PFSK-1 (cell line): ENCODE results near the gene NEK7.

Source experiments
- POLR2AphosphoS5 ChIP-seq: IDR thresholded peaks from 2 replicates; pipeline ENCODE4 v1.6.1; 2012; ENCODE audit warnings: low read depth, mild to moderate bottlenecking, control low read depth, low read length, moderate library complexity
- SIN3A ChIP-seq: IDR thresholded peaks from 2 replicates; pipeline ENCODE4 v1.6.1; 2012; ENCODE audit warnings: mild to moderate bottlenecking, low read length, moderate library complexity, borderline replicate concordance; ENCODE audit not compliant: insufficient read depth
- TAF1 ChIP-seq: IDR thresholded peaks from 2 replicates; pipeline ENCODE4 v1.6.1; 2012; ENCODE audit warnings: low read length, control low read depth, borderline replicate concordance; ENCODE audit not compliant: insufficient read depth

DNA sequence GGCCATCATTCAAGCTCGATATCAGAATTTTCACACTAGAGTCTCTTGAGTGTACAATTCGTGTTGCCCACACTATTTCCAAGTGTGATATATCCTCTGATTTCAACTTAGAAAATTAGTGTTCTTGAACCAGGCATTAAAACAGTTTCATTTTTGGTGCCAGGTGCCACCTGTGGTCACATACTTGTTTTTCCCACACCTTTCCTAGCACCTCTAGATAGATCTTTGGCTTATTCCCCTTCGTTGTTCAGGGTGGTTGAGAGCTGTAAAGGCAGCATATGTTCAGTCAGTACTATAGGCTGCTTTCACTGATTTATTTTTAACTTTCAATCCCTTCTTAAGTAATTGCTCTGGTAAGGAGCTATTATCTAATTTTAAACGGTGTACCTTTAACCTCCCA lies 131.1 kb downstream of the NEK7 start:
- TF ChIP-seq SIN3A: no peak
- TF ChIP-seq POLR2AphosphoS5: no peak
- TF ChIP-seq TAF1: no peak
